H1 (cell line): ENCODE results near the gene F2. TPM values are rescaled to one million over a fixed set of nuclear protein-coding genes. Genes with fewer than 3 reads are reported as not detected.

Experiments used
- CTCF ChIA-PET: fragments of 300-600 bp; sonication (Branson Sonifier 250); formaldehyde crosslinking; loops from one replicate; lab custom pipeline; 2021; ENCODE audit not compliant: partially characterized antibody; lab: Charles Lee
- POLR2A ChIA-PET: fragments of 300-600 bp; sonication (Branson Sonifier 250); formaldehyde crosslinking; loops from one replicate; lab custom pipeline; 2021; ENCODE audit warnings: inconsistent platforms; ENCODE audit not compliant: partially characterized antibody; lab: Charles Lee
- DNase-seq, 2 experiments: peaks; one replicate each; pipeline versions ENCODE4 v3.0.0 to v3.0.0-alpha.2; 2010 to 2022; ENCODE audit warnings: low spot score in 2 of 2, low read depth in 1 of 2, mixed read lengths in 1 of 2
- FAIRE-seq: peaks from 2 replicates; lab custom pipeline; 2011; peaks lifted over from hg19 to GRCh38; lab: Jason Lieb, UNC
- H2AFZ ChIP-seq: 2 replicates; pipeline ENCODE4 v1.8.1; 2012; ENCODE audit warnings: low read length, inconsistent platforms
- H2AK5ac ChIP-seq: 2 replicates; pipeline ENCODE4 v1.6.1; 2013; ENCODE audit warnings: low read depth, low read length
- H2BK120ac ChIP-seq: replicated peaks from 2 replicates; pipeline ENCODE3; 2013; ENCODE audit warnings: low read depth, low read length, inconsistent platforms
- H2BK12ac ChIP-seq: 2 replicates; pipeline ENCODE4 v1.6.1; 2013; ENCODE audit warnings: low read depth, low read length
- H2BK15ac ChIP-seq: 2 replicates; pipeline ENCODE4 v1.6.1; 2013; ENCODE audit warnings: low read length
- H2BK20ac ChIP-seq: 2 replicates; pipeline ENCODE4 v1.6.1; 2013; ENCODE audit warnings: low read length
- H2BK5ac ChIP-seq: 2 replicates; pipeline ENCODE4 v1.6.1; 2013; ENCODE audit warnings: low read depth, low read length
- H3K14ac ChIP-seq: 2 replicates; pipeline ENCODE4 v1.6.1; 2013; ENCODE audit warnings: inconsistent platforms; ENCODE audit not compliant: insufficient read length
- H3K18ac ChIP-seq: 2 replicates; pipeline ENCODE4 v1.6.1; 2013; ENCODE audit warnings: low read length; ENCODE audit errors: extremely low read depth
- H3K23ac ChIP-seq: 2 replicates; pipeline ENCODE4 v1.6.1; 2013; ENCODE audit warnings: inconsistent platforms; ENCODE audit not compliant: insufficient read length
- H3K23me2 ChIP-seq: 2 replicates; pipeline ENCODE4 v1.6.1; 2013; ENCODE audit warnings: low read depth, low read length
- H3K27ac ChIP-seq: 2 replicates; pipeline ENCODE4 v1.6.1; 2011; ENCODE audit warnings: low read depth, low read length, inconsistent platforms
- H3K27me3 ChIP-seq, 4 experiments: replicated peaks in 1 of 4; 1 replicate in 1 of 4; 2 replicates in 3 of 4; pipeline versions ENCODE4 v1.6.1 to v1.8.1; 2011 to 2013; ENCODE audit warnings: low read length in 3 of 4, mild to moderate bottlenecking in 3 of 4, inconsistent platforms in 2 of 4, mixed read lengths in 2 of 4, moderate library complexity in 1 of 4; ENCODE audit not compliant: control insufficient read depth in 3 of 4, insufficient read depth in 3 of 4; ENCODE audit errors: extremely low read depth in 1 of 4
- H3K36me3 ChIP-seq, 4 experiments: 2 replicates each; pipeline versions ENCODE4 v1.6.1 to v1.8.1; 2011 to 2013; ENCODE audit warnings: mild to moderate bottlenecking in 4 of 4, low read length in 3 of 4, moderate library complexity in 2 of 4, control low read depth in 1 of 4, inconsistent platforms in 1 of 4; ENCODE audit not compliant: insufficient read depth in 4 of 4, control insufficient read depth in 2 of 4
- H3K4ac ChIP-seq: replicated peaks from 2 replicates; pipeline ENCODE3; 2013; ENCODE audit warnings: low read length, low read depth, mixed read lengths, inconsistent platforms; ENCODE audit not compliant: insufficient read length
- H3K4me1 ChIP-seq, 4 experiments: replicated peaks in 1 of 4; 1 replicate in 1 of 4; 2 replicates in 3 of 4; pipeline versions ENCODE4 v1.6.1 to v1.8.1; 2011 to 2013; ENCODE audit warnings: low read length in 3 of 4, inconsistent platforms in 2 of 4, mixed read lengths in 1 of 4; ENCODE audit not compliant: insufficient read depth in 4 of 4, control insufficient read depth in 3 of 4
- H3K4me2 ChIP-seq, 2 experiments: 2 replicates each; pipeline versions ENCODE4 v1.6.1 to v1.8.1; 2011 to 2013; ENCODE audit warnings: low read depth in 2 of 2, low read length in 2 of 2, control low read depth in 1 of 2, inconsistent platforms in 1 of 2, mild to moderate bottlenecking in 1 of 2; ENCODE audit not compliant: insufficient read depth in 1 of 2
- H3K4me3 ChIP-seq, 4 experiments: fragments of 200-600, 300-600 bp in 1 of 4; sonication (generic), shearing (Covaris generic), sonication (Bioruptor Twin) in 1 of 4; 2 replicates each; pipeline versions ENCODE4 v1.5.1 to v1.8.1; 2011 to 2016; ENCODE audit warnings: low read length in 4 of 4, low read depth in 3 of 4, control low read depth in 2 of 4, inconsistent platforms in 2 of 4, mild to moderate bottlenecking in 2 of 4, mixed read lengths in 1 of 4, moderate library complexity in 1 of 4; ENCODE audit not compliant: insufficient read depth in 2 of 4; ENCODE audit errors: extremely low read depth in 1 of 4
- H3K56ac ChIP-seq: replicated peaks from 2 replicates; pipeline ENCODE3; 2013; ENCODE audit warnings: low read depth, mild to moderate bottlenecking, mixed read lengths, low read length, inconsistent platforms; ENCODE audit not compliant: insufficient read length
- H3K79me1 ChIP-seq: 2 replicates; pipeline ENCODE4 v1.6.1; 2013; ENCODE audit warnings: low read depth, low read length, control low read depth
- H3K79me2 ChIP-seq, 2 experiments: 2 replicates each; pipeline versions ENCODE4 v1.6.1 to v1.8.1; 2012 to 2013; ENCODE audit warnings: low read length in 2 of 2, mild to moderate bottlenecking in 2 of 2, inconsistent platforms in 1 of 2; ENCODE audit not compliant: insufficient read depth in 2 of 2, control insufficient read depth in 1 of 2
- H3K9ac ChIP-seq, 4 experiments: replicated peaks in 1 of 4; 1 replicate in 1 of 4; 2 replicates in 3 of 4; pipeline versions ENCODE4 v1.6.1 to v1.8.1; 2011 to 2013; ENCODE audit warnings: low read depth in 3 of 4, low read length in 3 of 4, control low read depth in 2 of 4, mild to moderate bottlenecking in 2 of 4, moderate library complexity in 2 of 4, inconsistent platforms in 1 of 4; ENCODE audit errors: extremely low read depth in 1 of 4
- H3K9me3 ChIP-seq, 2 experiments: 2 replicates each; pipeline versions ENCODE4 v1.6.1 to v1.8.1; 2012 to 2013; ENCODE audit warnings: mild to moderate bottlenecking in 2 of 2, moderate library complexity in 2 of 2, control low read depth in 1 of 2, inconsistent platforms in 1 of 2, low read depth in 1 of 2, low read length in 1 of 2, mixed read lengths in 1 of 2; ENCODE audit not compliant: insufficient read depth in 2 of 2
- H4K20me1 ChIP-seq, 2 experiments: replicated peaks in 1 of 2; 2 replicates each; pipeline versions ENCODE3 to v1.8.1; 2011 to 2013; ENCODE audit warnings: inconsistent platforms in 2 of 2, low read length in 2 of 2, mild to moderate bottlenecking in 1 of 2; ENCODE audit not compliant: insufficient read depth in 2 of 2, control insufficient read depth in 1 of 2
- H4K5ac ChIP-seq: 2 replicates; pipeline ENCODE4 v1.6.1; 2013; ENCODE audit warnings: low read length, low read depth, mixed read lengths, inconsistent platforms; ENCODE audit not compliant: insufficient read length
- H4K8ac ChIP-seq: 2 replicates; pipeline ENCODE4 v1.8.0; 2013; ENCODE audit warnings: mild to moderate bottlenecking, moderate library complexity, low read length, inconsistent platforms; ENCODE audit not compliant: insufficient read depth; ENCODE audit errors: extremely low read depth
- H4K91ac ChIP-seq: replicated peaks from 2 replicates; pipeline ENCODE3; 2013; ENCODE audit warnings: low read length, mixed read lengths, inconsistent platforms; ENCODE audit not compliant: insufficient read length
- ASH2L ChIP-seq: fragments of 200-600, 300-600 bp; sonication (generic); IDR thresholded peaks from one replicate; pipeline ENCODE4 v1.7.1; 2017; ENCODE audit warnings: low read length
- CBX5 ChIP-seq: fragments of 300-800, 300-1000 bp; sonication (generic); IDR thresholded peaks from 2 replicates; pipeline ENCODE4 v1.7.1; 2016; ENCODE audit warnings: antibody characterized with exemption, low read length, low read depth
- CHD2 ChIP-seq: IDR thresholded peaks from 2 replicates; pipeline ENCODE4 v1.6.1; 2012; ENCODE audit warnings: low read length, improper control_type of control experiment
- KDM1A ChIP-seq: fragments of 200-600, 300-600 bp; sonication (generic); IDR thresholded peaks from 2 replicates; pipeline ENCODE4 v1.7.1; 2016; ENCODE audit warnings: mild to moderate bottlenecking, low read length, borderline replicate concordance
- TAF1 ChIP-seq: IDR thresholded peaks from 2 replicates; pipeline ENCODE4 v1.6.1; 2011; ENCODE audit warnings: mild to moderate bottlenecking, low read depth, low read length
- TCF12 ChIP-seq: IDR thresholded peaks from 2 replicates; pipeline ENCODE4 v1.6.1; 2011; ENCODE audit warnings: low read depth, mild to moderate bottlenecking, low read length
- YY1 ChIP-seq: IDR thresholded peaks from 2 replicates; pipeline ENCODE4 v1.6.1; 2011; ENCODE audit warnings: low read depth, mild to moderate bottlenecking, low read length
- WGBS, 2 experiments: shearing (Covaris generic) in 1 of 2; methylation state at CpG; one replicate each; pipeline versions ENCODE4 v1.1.6 to v1.1.7; 2013 to 2015; ENCODE audit warnings: low lambda C conversion rate in 2 of 2, mixed read lengths in 2 of 2, inconsistent platforms in 1 of 2, low coverage in 1 of 2, missing lambda C conversion rate in 1 of 2; ENCODE audit not compliant: insufficient replicate concordance in 2 of 2, insufficient coverage in 1 of 2, insufficient read length in 1 of 2; ENCODE audit errors: extremely low coverage in 1 of 2, missing lambda C conversion rate in 1 of 2; 5-methylcytosine and 5-hydroxymethylcytosine counted together
- polyA plus RNA-seq, 7 experiments: library from polyadenylated mRNA; depleted of rRNA in 3 of 7; stranded (reverse) in 5 of 7; unstranded in 2 of 7; fragments of >200 nt in 5 of 7; fragments of 200-250 nt in 2 of 7; gene quantifications; 1 replicate in 5 of 7; 2 replicates in 1 of 7; 4 replicates in 1 of 7; pipeline versions ENCODE4 v1.2.1 to v1.2.3, GENCODE V29; 2011 to 2013; ENCODE audit warnings: missing spikeins in 2 of 7, mixed read lengths in 2 of 7
- total RNA-seq: library from RNA; stranded (reverse); fragmentation: NEBNext Ultra II Directional; extraction: Animal tissue kit (Norgen Biotek cat#: 25700); gene quantifications from 2 replicates; pipeline ENCODE4 v1.2.1, GENCODE V29; 2021
- TF ChIP-seq, protein P1 (sequence below): IDR thresholded peaks from 2 replicates; pipeline ENCODE4 v1.6.1; 2012; ENCODE audit warnings: low read length, inconsistent platforms

F2 gene
- total and polyA plus RNA-seq, 2 of the 8 experiments (the other 6 are each of a cell fraction or from before 2014, with no cell fraction given), result 0.11 TPM; not detected in 1

GRCh38 chr11:46718155-46719019 is 626 bp upstream of the F2 start:
- Histone ChIP-seq H2BK5ac (no peak overlapping the region), H3K79me2 (no peaks in the 10 kb centered on the region), H2BK120ac (no peak overlapping the region), H2BK20ac (no peak overlapping the region), H4K20me1 (no peaks in the 10 kb centered on the region), H3K4me1 (0 out of 7 replicates have a peak, but pooled peaks cover 0 to 2% (median 0%) of the 10 kb centered on the region in 4 experiments), H3K14ac (no peak overlapping the region), H3K4ac (no peak overlapping the region), H3K79me1 (no peaks in the 10 kb centered on the region), H3K27ac (no peak overlapping the region), H2BK15ac (no peak overlapping the region), H2AFZ (no peak overlapping the region), H2BK12ac (no peak overlapping the region), H3K27me3 (no peaks in the 10 kb centered on the region), H3K4me2 (no peak overlapping the region), H3K36me3 (no peaks in the 10 kb centered on the region), H2AK5ac (no peak overlapping the region), H3K9me3 (no peaks in the 10 kb centered on the region), H3K9ac (no peak overlapping the region), H4K5ac (no peak overlapping the region), H3K56ac (no peak overlapping the region), H3K4me3 (no peak overlapping the region), H4K91ac (no peak overlapping the region), H4K8ac (peak overlapping the region; percentile 28), H3K23me2 (no peaks in the 10 kb centered on the region), H3K18ac (no peak overlapping the region), H3K23ac (no peak overlapping the region)
- CTCF ChIA-PET, result interaction anchor here (0.7 to 0.9 kb wide), 2 partner anchors 39 to 435 kb away, joined by 3 read pairs; no protein-coding TSS in a partner anchor
- FAIRE-seq (no peak), DNase-seq (peak in 1 of 2 experiments; percentile 46)
- WGBS, 2 experiments, result 91% methylated on average over 11 of the region's 11 CpGs; no CpG with 5 or more reads in 1 of the 2 experiments
- POLR2A ChIA-PET, result interaction anchor here (0.6 to 1.5 kb wide), 5 partner anchors 15 to 126 kb away, joined by 3 to 6 read pairs (median 3); partner anchors contain the start of genes ARHGAP1 and ZNF408
- TF ChIP-seq, protein P1, sequence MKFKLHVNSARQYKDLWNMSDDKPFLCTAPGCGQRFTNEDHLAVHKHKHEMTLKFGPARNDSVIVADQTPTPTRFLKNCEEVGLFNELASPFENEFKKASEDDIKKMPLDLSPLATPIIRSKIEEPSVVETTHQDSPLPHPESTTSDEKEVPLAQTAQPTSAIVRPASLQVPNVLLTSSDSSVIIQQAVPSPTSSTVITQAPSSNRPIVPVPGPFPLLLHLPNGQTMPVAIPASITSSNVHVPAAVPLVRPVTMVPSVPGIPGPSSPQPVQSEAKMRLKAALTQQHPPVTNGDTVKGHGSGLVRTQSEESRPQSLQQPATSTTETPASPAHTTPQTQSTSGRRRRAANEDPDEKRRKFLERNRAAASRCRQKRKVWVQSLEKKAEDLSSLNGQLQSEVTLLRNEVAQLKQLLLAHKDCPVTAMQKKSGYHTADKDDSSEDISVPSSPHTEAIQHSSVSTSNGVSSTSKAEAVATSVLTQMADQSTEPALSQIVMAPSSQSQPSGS, result no peak
- TF ChIP-seq KDM1A, result no peak
- no peak for TF ChIP-seq CBX5
- no peak for TF ChIP-seq ASH2L
- no peak for TF ChIP-seq CHD2
- no peak for TF ChIP-seq YY1
- TF ChIP-seq TAF1, result no peak
- no peak for TF ChIP-seq TCF12
